HG03139 (cell line): ENCODE measurements around the gene NAIF1.

Experiments
- ATAC-seq: cut with Tn5 transposase; IDR thresholded peaks from one replicate; pipeline ENCODE4 v1.9.1; 2021; ENCODE audit not compliant: unreplicated experiment

The NAIF1 gene

GRCh38 chr9:128102861-128103588, 35.9 kb upstream of the NAIF1 start:
- ATAC-seq, result no peak

DNA sequence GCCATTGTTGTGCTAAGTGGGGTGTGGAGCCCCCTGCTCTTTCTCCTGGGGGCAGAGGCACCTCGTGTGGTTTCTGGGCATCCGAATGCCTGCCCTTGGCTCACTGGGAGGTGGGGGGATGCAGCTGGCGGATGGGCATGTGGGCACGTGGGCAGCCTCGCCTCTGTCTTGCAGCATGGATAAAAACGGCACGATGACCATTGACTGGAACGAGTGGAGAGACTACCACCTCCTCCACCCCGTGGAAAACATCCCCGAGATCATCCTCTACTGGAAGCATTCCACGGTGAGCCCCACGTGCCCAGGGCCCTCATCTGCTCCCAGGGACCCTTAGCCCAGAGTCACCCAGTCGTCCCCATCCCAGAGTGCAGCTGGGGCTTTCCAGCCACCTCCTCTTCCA, 35.1 kb upstream of the NAIF1 start:
- ATAC-seq, result no peak

GRCh38 chr9:128101690-128102089, 34.6 kb upstream of the NAIF1 start:
- ATAC-seq, result no peak

DNA sequence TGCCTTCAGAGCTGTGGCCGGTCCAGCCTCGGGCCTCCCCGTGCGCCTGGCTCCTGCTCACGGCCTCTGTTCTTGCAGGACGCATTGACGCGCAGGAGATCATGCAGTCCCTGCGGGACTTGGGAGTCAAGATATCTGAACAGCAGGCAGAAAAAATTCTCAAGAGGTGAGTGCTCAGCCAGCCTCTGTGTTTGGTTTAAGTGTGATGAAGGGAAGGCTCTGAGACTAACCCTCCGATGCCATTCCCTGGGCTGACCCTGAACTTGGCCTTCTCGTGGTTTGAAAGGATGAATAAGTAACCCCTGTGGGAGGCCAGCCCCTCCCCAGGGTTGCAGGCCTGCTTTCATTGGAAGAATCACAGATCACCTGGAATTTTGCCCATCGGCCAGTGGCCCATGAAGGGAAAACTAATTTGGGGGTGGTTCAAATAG, 34.1 kb upstream of the NAIF1 start:
- no peak for ATAC-seq

- no peak for ATAC-seq
Measured at GRCh38 chr9:128100581-128100980, 33.5 kb upstream of the NAIF1 start.

DNA sequence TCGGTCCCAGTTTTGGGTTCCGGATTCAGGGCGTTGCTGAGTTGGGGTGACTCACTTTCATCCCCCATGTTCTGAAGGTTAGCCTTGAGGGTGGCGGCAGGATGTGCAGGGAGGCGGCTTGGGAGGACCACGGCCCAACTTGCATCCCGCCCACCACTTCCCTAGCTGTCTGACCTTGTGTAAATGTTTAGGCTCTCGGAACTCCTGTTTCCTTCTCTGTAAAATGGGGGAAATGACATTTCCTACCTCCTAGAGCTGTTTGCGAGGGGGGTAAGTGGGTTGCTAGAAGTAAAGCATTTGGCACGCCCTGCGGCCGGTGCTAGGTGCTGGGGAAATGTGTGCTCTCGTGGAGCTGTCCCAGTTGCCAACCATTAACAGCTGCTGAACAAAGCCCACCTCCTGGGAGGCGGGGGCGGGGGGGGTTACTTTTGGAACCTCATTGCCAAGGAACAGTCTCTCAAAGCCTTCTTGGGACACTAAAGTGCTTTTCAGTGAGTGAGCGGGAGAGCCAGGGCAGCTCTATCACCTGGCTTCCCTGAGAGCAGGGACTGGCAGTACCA, 32.9 kb upstream of the NAIF1 start:
- no peak for ATAC-seq

GRCh38 chr9:128099231-128099931, 32.3 kb upstream of the NAIF1 start:
- ATAC-seq, result no peak

GRCh38 chr9:128098297-128099230, 31.4 kb upstream of the NAIF1 start:
- no peak for ATAC-seq

- no peak for ATAC-seq
Measured at GRCh38 chr9:128097543-128098296, 30.6 kb upstream of the NAIF1 start.

GRCh38 chr9:128096616-128097536, 29.8 kb upstream of the NAIF1 start:
- no peak for ATAC-seq

DNA sequence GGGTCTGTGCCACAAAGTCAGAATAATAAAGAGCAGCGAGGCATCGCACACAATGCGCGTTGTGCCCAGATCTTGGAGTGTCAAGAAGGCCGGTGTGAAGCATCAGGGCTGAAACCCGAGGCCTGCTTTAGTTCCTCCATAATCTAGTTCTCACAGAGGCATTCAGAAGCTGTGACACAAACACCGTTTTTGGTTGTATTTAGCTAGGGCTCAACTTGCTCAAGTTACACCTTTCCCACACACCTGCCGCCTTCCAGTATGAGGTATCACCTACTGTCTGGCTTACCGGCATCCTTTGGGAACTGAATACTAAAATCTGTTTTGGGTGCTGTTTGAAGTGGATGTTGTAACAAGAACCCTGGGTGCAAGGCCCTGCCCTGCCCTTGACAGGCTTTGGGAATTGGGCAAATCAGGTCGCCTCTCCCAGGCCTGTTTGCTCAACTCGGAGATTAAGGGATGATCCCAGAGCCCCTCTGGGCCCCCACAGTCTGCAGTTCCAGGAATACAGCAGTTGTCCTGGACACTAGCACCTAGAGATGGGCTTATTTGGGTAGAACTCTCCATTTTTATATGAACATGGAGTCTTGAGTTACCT, 27.9 kb upstream of the NAIF1 start:
- ATAC-seq, result no peak

GRCh38 chr9:128094166-128094949, 27.2 kb upstream of the NAIF1 start:
- peak; percentile 58 for ATAC-seq

DNA sequence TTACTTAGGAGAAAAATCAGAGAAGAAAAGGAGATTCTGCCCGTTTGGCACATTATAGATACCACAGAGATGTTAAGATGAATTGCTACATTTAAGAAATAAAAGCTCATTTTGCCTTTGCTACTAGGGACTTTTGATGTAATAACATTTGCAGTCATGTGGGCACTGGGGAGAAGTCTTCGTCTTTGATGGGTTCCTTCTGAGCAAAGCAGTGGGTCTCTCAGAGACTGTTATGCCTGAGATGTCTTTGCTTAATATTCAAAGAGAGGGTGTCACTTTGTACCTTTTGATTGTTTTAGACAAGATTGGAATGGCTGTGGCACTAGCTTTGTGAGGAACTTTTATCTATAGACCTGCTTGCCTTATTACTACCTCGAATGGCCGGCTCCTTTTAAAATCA, 25.9 kb upstream of the NAIF1 start:
- no peak for ATAC-seq

DNA sequence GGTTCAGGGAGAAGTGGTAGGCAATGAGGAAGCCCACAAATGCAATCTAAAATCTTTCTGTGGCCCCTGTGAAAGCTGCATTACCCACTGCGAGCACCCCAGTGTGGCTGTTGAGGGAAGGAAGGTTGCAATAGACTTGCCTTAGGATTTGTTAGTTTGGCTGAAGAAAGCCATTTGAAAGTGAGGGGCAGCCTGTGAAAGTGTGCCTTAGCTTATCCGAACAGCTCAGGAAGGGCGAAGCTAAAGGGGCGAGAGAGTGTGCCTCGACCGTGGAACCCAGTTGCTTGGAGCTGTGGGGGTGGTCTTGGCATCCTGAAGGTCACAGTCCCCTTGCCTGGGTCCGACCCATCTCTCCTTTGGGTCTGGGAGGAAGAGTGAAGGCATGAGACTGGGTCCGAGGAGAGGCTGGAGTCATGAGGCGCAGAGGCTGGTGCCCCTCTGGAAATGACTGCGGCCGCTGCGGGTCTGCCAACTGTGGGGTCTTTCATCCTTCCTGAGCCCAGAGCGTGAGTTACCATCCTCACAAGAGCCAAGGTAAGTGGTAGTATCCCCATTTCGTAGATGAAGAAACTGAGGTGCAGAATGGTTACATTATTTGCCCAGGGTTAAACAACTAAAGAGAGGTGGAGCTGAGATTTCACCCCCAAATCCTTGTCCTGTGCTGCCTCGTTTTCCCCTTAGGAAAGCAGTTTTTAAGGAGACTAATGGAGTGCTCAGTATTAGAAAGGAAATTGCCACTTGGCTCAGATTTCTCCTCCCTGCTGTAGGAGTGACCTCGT, 25.3 kb upstream of the NAIF1 start:
- no peak for ATAC-seq

DNA sequence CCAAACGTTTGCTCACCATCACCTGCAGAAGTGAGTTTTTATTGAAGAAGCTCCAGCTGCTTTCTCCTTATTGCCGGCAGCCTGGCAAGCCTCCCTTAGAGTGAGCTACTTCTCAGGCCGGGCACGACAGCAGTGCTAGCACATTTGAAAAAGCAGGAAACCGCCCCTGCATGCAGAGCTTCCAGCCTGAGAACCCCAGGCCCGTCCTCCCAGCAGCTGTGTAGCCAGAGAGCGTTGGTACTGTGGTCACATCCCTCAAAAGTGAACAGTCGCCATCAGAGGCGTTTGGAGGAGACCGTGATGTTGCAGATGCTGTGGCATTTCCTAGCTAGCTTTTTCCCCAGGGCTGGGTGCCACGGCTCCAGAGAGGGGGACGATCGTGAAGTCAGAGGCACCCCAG, 24.5 kb upstream of the NAIF1 start:
- no peak for ATAC-seq

DNA sequence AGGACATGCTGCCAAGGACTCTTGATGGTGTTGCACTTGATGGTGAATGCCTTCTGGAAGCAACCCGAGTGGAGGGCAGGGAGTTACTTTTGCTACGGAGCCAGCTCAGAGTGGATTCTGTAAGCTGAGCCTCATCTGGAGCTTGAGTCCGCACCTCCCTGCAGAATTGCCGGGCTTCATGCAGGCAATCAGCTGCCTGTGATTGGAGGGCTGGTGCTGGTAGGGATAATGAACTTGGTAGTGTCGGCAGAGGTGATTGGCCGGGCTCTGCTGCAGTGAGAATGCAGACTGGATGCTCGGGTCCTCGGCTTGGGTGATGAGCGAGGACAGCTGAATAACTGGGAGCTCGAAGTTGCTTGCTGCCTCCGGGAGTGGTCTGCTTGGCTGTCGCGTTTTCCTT, 24.0 kb upstream of the NAIF1 start:
- ATAC-seq, result no peak

DNA sequence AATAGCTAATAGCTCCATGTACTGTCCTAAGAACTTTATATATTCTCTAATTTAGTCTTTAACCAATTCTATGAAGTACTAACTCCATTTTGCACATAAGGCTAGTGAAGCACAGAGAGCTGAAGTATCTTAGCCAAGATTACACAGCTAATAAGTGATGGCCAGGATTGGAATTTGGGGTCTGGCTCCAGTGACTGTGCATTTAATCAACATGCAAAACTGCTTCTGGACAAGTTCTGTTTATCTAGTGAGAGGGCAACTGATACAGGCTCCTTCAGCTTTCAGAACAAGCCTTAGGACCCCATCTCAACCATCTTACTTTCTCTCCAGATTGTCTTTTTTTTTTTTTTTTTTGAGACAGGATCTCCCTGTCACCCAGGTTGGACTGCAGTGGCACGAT, 22.2 kb upstream of the NAIF1 start:
- ATAC-seq, result no peak
